GM13976 (cell line): ENCODE data around the gene DLD.
"Not testable (repeated sequence)": the region's sequence is repeated elsewhere in the genome, so short reads cannot be mapped to it uniquely, and the experiment has no call there.

Experiments
- DNase-seq: peaks from one replicate; pipeline ENCODE4 v3.0.0; 2012; ENCODE audit warnings: low spot score
- CTCF ChIP-seq: IDR thresholded peaks from 2 replicates; pipeline ENCODE4 v1.5.1; 2012; ENCODE audit warnings: borderline replicate concordance, mild to moderate bottlenecking; ENCODE audit not compliant: insufficient read depth; ENCODE audit errors: extremely low read depth, missing control alignments, control extremely low read depth
- in situ Hi-C: fragments of 300-500 bp; cut with MboI; formaldehyde crosslinking; loops from one replicate; pipeline ENCODE4 v1.12.0; 2022; ENCODE audit warnings: low sequenced_read_pairs, mixed read lengths, inconsistent platforms; ENCODE audit not compliant: unreplicated experiment

Gene DLD

DNA sequence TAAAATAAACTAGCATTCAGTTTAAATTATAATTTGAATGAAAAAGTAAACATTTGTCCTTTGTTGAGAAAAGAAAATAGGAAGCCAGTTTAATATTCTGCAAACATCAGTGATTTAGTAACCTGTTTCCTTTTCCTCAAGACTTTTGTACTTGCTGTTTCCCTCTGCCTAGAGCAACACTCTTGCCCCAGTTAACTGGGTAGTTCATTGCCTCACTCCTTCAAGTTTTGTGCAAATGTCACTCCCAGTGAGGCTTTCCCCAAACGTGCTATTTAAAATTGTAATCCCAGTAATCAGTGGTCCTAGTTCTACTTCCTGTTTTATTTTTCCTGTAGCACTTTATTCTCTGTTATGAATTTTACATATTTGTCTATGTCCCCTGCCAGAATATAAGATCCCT, 23.8 kb downstream of the DLD start:
- TF ChIP-seq CTCF = no peak
- in situ Hi-C loops = no loop called here
- no peak for DNase-seq

- no peak for TF ChIP-seq CTCF
- in situ Hi-C loops = no loop called here
- DNase-seq = no peak
Measured at GRCh38 chr7:107915541-107915940, 24.6 kb downstream of the DLD start.

- TF ChIP-seq CTCF = no peak
- DNase-seq = no peak
- in situ Hi-C loops = no loop called here
Measured at GRCh38 chr7:107917763-107918651, 27.0 kb downstream of the DLD start.

DNA sequence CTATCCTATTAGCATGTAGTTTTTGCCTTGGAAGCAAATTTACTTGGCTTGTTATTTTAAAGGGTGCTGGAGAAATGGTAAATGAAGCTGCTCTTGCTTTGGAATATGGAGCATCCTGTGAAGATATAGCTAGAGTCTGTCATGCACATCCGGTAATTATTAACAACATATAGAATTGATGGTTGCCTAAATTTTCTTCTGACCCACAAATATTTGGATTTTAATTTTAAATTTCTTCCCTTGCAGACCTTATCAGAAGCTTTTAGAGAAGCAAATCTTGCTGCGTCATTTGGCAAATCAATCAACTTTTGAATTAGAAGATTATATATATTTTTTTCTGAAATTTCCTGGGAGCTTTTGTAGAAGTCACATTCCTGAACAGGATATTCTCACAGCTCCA, 28.0 kb downstream of the DLD start:
- in situ Hi-C loops = no loop called here
- TF ChIP-seq CTCF = no peak
- DNase-seq = no peak

- no peak for TF ChIP-seq CTCF
- in situ Hi-C loops = no loop called here
- no peak for DNase-seq
Measured at GRCh38 chr7:107920048-107920772, 29.2 kb downstream of the DLD start.

- DNase-seq, in situ Hi-C loops: not testable (repeated sequence)
Measured at GRCh38 chr7:107921826-107922225, 30.8 kb downstream of the DLD start.

DNA sequence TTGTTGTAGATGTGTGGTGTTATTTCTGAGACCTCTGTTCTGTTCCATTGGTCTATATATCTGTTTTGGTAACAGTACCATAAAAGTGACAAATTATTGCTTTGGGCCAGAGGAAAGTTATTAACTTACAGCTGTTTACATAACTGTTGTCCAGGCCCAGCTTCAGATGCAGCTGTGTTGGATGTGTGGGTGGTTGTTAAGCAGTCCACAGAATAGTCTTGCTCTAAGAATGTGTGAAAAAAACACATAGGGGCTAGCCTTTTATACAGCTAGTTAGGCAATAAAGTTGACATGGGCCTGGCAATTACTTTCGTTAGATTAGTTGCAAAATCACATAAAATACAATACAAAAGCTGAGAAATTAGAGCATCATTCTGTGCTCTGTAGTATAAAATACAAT, 31.9 kb downstream of the DLD start:
- DNase-seq = no peak
- in situ Hi-C loops = no loop called here
- no peak for TF ChIP-seq CTCF
